HEK293 (cell line): Measurements from ENCODE around the gene ZNF438.
"Not testable (repeated sequence)": the region's sequence is repeated elsewhere in the genome, so short reads cannot be mapped to it uniquely, and the experiment has no call there.

Source experiments
- GLI2 ChIP-seq: fragments of 450-650 bp; formaldehyde crosslinking; IDR thresholded peaks from 2 replicates; pipeline ENCODE4; 2017; ENCODE audit warnings: missing biosample characterization, missing genetic modification characterization, low read depth, borderline replicate concordance
- KLF1 ChIP-seq: fragments of 450-650 bp; formaldehyde crosslinking; IDR thresholded peaks from 2 replicates; pipeline ENCODE4 v1.5.1; 2016; ENCODE audit warnings: missing biosample characterization, missing genetic modification characterization
- MEIS1 ChIP-seq: sonication (generic); formaldehyde crosslinking; IDR thresholded peaks from 2 replicates; pipeline ENCODE4 v1.8.1; 2022; ENCODE audit warnings: missing genetic modification reagents, mild to moderate bottlenecking, borderline replicate concordance
- ZBTB10 ChIP-seq: fragments of 450-650 bp; formaldehyde crosslinking; IDR thresholded peaks from 2 replicates; pipeline ENCODE4 v1.5.1; 2016; ENCODE audit warnings: missing biosample characterization, missing genetic modification characterization
- ZBTB8A ChIP-seq: fragments of 450-650 bp; formaldehyde crosslinking; IDR thresholded peaks from 2 replicates; pipeline ENCODE4 v1.5.1; 2016; ENCODE audit warnings: missing biosample characterization, missing genetic modification characterization
- ZFHX2 ChIP-seq: fragments of 450-650 bp; formaldehyde crosslinking; conservative IDR thresholded peaks from 2 replicates; pipeline ENCODE4 v1.5.1; 2016; ENCODE audit warnings: missing biosample characterization, missing genetic modification characterization
- ZFP37 ChIP-seq: fragments of 450-650 bp; formaldehyde crosslinking; IDR thresholded peaks from 2 replicates; pipeline ENCODE4 v1.5.1; 2016; ENCODE audit warnings: missing biosample characterization, missing genetic modification characterization
- ZFP41 ChIP-seq: fragments of 450-650 bp; formaldehyde crosslinking; IDR thresholded peaks from 2 replicates; pipeline ENCODE4 v1.5.1; 2016; ENCODE audit warnings: missing biosample characterization, missing genetic modification characterization, borderline replicate concordance
- ZNF350 ChIP-seq: fragments of 450-650 bp; formaldehyde crosslinking; IDR thresholded peaks from 2 replicates; pipeline ENCODE4 v1.5.0; 2017; ENCODE audit warnings: missing biosample characterization, mild to moderate bottlenecking, missing genetic modification characterization
- ZNF654 ChIP-seq: fragments of 450-650 bp; formaldehyde crosslinking; IDR thresholded peaks from 2 replicates; pipeline ENCODE4 v1.5.1; 2016; ENCODE audit warnings: low read depth, missing biosample characterization, missing genetic modification characterization

- TF ChIP-seq ZFP41 (tag by site-specific recombination); KLF1 (tag by site-specific recombination); ZFP37 (tag by site-specific recombination); MEIS1 (CRISPR knock-in tag); ZNF350 (tag by site-specific recombination); ZFHX2 (tag by site-specific recombination); ZBTB10 (tag by site-specific recombination); GLI2 (tag by site-specific recombination); ZNF654 (tag by site-specific recombination); ZBTB8A (tag by site-specific recombination): not testable (repeated sequence)
Observed at GRCh38 chr10:30949218-30949617, 82.4 kb downstream of the ZNF438 start.
